GM12891 (cell line): ENCODE data around the gene ENPEP.

Experiments used
- POLR2A ChIP-seq: IDR thresholded peaks from 2 replicates; pipeline ENCODE4 v1.6.1; 2011; ENCODE audit warnings: low read depth, low read length, control low read depth
- POLR2AphosphoS5 ChIP-seq: IDR thresholded peaks from 2 replicates; pipeline ENCODE4 v1.6.1; 2011; ENCODE audit warnings: low read depth, low read length, control low read depth
- POU2F2 ChIP-seq: IDR thresholded peaks from 2 replicates; pipeline ENCODE4 v1.6.1; 2011; ENCODE audit warnings: low read depth, mild to moderate bottlenecking, control low read depth, low read length, moderate library complexity
- SPI1 ChIP-seq: IDR thresholded peaks from 2 replicates; pipeline ENCODE4 v1.6.1; 2011; ENCODE audit warnings: low read depth, low read length, control low read depth
- TAF1 ChIP-seq: IDR thresholded peaks from 2 replicates; pipeline ENCODE4 v1.6.1; 2011; ENCODE audit warnings: low read depth, low read length, control low read depth

GRCh38 chr4:110483516-110483915 is 7.6 kb downstream of the ENPEP start:
- TF ChIP-seq POLR2AphosphoS5 (no peak), POLR2A (no peak), POU2F2 (no peak), TAF1 (no peak), SPI1 (no peak)
